Measurements from ENCODE around the gene RBP4.

The RBP4 gene

DNA sequence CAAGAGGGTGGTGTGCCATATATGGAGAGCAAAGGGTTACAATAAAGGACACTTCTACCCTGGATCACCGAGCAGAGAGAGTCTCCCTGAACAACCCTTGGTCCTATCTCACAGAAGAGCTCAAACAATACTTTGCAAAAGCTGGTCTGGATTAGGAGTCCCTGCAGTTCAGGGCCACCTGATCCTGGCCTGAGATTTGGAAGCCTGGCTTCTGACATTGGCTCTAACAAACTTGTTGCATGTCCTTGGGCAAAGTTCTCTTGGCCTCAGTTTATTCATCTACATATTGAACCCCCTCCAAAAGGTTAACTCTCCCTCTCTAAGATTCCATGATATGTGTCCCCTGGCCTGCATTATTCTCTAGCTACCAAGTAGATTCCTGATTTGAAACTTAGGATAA, 1.7 kb downstream of the RBP4 start:
- DNase-seq (ENCODE audit: insufficient read length, low spot score) (no peak), FAIRE-seq (no peak)
- TF ChIP-seq PAX5 (IDR thresholded peaks at IDR 0.05; ENCODE audit: insufficient read depth, low read length, severe bottlenecking) (no peak), SPI1 (IDR thresholded peaks at IDR 0.05; ENCODE audit: low read depth, low read length) (no peak), POLR2AphosphoS5 (IDR thresholded peaks at IDR 0.05; ENCODE audit: low read depth, low read length) (no peak), TAF1 (IDR thresholded peaks at IDR 0.05; ENCODE audit: low read depth, low read length) (no peak), POU2F2 (IDR thresholded peaks at IDR 0.05; ENCODE audit: low read depth, low read length) (no peak), POLR2A (IDR thresholded peaks at IDR 0.05; ENCODE audit: low read depth, low read length) (no peak)

DNA sequence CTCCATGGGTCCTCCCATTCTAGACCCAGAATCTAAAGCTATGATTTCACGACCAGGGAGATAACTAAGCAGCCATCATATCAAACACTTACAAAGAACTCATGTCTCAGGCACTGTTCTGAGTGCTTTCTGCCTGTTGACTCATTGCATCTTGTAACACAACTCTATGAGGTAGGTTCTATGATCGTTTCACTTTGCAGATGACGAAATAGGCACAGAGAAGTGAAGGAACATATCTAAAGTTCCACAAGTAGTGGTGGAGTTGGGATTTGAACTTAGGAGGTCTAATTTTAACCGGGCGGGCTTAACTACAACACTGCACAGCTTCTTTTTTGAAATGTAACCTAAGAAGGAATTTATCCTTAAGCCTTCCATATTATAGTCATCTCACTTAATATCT, 2.9 kb downstream of the RBP4 start:
- TF ChIP-seq POLR2AphosphoS5 (IDR thresholded peaks at IDR 0.05; ENCODE audit: low read depth, low read length) (no peak), SPI1 (IDR thresholded peaks at IDR 0.05; ENCODE audit: low read depth, low read length) (no peak), PAX5 (IDR thresholded peaks at IDR 0.05; ENCODE audit: insufficient read depth, low read length, severe bottlenecking) (no peak), POU2F2 (IDR thresholded peaks at IDR 0.05; ENCODE audit: low read depth, low read length) (no peak), POLR2A (IDR thresholded peaks at IDR 0.05; ENCODE audit: low read depth, low read length) (no peak), TAF1 (IDR thresholded peaks at IDR 0.05; ENCODE audit: low read depth, low read length) (no peak)
- FAIRE-seq (no peak), DNase-seq (ENCODE audit: insufficient read length, low spot score) (no peak)

DNA sequence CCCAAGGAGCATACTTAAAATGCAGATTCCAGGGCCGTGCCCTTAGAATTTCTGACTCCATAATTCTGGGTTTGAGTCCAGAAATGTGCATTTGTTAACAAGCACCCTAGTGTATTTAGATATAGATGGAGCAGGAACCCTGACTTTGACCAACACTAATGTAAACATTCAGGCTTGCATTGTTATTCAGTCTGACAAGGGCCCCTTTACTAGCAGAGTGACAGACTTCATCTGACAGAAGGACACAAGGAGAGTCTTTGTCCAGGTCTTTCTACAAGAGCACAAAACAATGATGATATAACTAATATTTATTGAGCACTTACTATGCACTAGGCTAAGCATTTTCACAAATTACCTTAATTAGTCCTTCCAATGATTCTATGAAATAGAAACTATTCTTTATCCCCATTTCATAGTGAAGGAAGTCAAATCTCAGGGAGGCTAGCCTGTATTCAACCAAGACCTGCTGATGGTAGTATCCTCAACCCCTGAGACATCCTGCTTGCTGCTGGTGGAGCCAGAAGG, 3.9 kb downstream of the RBP4 start:
- DNase-seq (ENCODE audit: insufficient read length, low spot score) = no peak
- TF ChIP-seq POU2F2 (IDR thresholded peaks at IDR 0.05; ENCODE audit: low read depth, low read length) = no peak
- no peak for TF ChIP-seq POLR2A (IDR thresholded peaks at IDR 0.05; ENCODE audit: low read depth, low read length)
- no peak for TF ChIP-seq SPI1 (IDR thresholded peaks at IDR 0.05; ENCODE audit: low read depth, low read length)
- no peak for TF ChIP-seq PAX5 (IDR thresholded peaks at IDR 0.05; ENCODE audit: insufficient read depth, low read length, severe bottlenecking)
- TF ChIP-seq POLR2AphosphoS5 (IDR thresholded peaks at IDR 0.05; ENCODE audit: low read depth, low read length) = no peak
- TF ChIP-seq TAF1 (IDR thresholded peaks at IDR 0.05; ENCODE audit: low read depth, low read length) = no peak
- FAIRE-seq = no peak

DNA sequence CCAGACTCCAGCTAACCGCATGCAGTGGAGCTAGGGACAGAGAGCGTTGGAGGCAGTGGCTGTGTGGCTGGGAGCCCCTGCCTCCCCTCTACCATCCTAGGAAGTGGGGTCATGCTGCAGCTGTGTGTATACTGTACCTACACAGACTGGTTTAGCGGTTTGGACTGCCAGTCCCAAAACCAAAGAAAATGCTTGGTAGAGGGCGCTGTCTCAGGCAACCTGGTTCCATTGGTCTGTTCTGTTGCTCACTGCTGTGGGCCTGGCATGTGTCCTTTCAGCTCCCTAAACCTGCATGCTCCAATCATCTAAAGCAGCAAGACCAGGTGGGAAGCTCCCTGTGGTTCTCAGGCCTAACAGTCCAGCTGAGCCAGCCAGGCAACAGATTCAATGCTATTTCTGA, 4.5 kb downstream of the RBP4 start:
- FAIRE-seq (no peak), DNase-seq (ENCODE audit: insufficient read length, low spot score) (no peak)
- TF ChIP-seq POLR2A (IDR thresholded peaks at IDR 0.05; ENCODE audit: low read depth, low read length) (no peak), POU2F2 (IDR thresholded peaks at IDR 0.05; ENCODE audit: low read depth, low read length) (no peak), TAF1 (IDR thresholded peaks at IDR 0.05; ENCODE audit: low read depth, low read length) (no peak), PAX5 (IDR thresholded peaks at IDR 0.05; ENCODE audit: insufficient read depth, low read length, severe bottlenecking) (no peak), POLR2AphosphoS5 (IDR thresholded peaks at IDR 0.05; ENCODE audit: low read depth, low read length) (no peak), SPI1 (IDR thresholded peaks at IDR 0.05; ENCODE audit: low read depth, low read length) (no peak)

DNA sequence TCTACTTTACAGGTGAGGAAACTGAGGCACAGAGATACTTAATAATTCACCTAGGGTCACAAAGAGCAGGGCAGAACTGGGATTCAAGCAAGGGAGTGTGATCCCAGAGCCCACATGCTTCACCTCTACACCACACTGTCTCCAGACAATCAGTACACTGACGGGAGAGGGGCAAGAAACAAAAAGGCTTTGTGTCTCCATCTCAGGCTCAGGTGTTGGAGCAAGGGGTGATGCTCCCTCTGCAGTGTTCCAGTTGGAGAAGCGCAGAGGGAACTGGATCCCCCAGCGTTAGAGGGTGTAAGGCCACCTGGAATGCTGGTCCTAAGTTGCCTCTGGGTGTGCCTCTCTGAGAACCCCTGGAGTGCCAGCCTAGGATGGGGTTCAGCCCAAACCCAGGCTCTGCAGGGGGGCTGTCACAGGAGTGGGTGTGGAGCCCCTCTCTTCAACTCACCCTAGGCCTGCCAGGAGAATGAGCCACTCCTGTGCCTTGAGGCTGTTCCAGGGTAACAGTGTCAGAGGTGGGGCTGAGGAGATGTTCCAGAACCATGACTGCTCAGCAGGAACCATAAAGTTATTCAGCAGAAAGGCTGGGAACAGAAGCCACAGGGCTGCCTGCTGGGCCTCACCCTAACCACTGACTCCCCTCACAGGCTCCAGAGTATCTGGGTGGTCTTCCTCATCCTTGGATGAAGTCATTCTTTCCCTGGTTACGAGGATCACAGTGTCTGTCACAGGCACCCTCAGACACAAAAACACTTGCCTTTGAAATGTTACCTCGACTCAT, 5.5 kb downstream of the RBP4 start:
- DNase-seq (ENCODE audit: insufficient read length, low spot score) = no peak
- FAIRE-seq = no peak
- no peak for TF ChIP-seq PAX5 (IDR thresholded peaks at IDR 0.05; ENCODE audit: insufficient read depth, low read length, severe bottlenecking)
- no peak for TF ChIP-seq POLR2A (IDR thresholded peaks at IDR 0.05; ENCODE audit: low read depth, low read length)
- no peak for TF ChIP-seq TAF1 (IDR thresholded peaks at IDR 0.05; ENCODE audit: low read depth, low read length)

DNA sequence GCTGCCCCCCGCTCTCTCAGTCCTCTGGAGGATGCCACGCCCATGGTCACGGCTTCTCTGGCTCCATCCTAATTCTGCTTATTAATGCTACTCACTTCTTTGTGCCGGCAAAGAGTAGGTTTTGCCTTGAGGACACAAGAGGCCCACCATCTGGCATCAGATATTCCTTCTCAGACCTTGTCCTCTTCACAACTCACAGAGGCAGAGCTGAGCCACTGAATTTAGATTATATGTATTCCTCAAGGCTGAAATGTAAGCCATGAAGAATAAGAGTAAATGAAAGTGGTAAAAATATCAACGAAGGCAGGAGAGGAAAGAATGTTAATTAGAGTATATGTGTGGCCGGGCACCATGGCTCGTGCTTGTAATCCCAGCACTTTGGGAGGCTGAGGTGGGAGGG, 6.5 kb downstream of the RBP4 start:
- TF ChIP-seq POU2F2 (IDR thresholded peaks at IDR 0.05; ENCODE audit: low read depth, low read length) (no peak), PAX5 (IDR thresholded peaks at IDR 0.05; ENCODE audit: insufficient read depth, low read length, severe bottlenecking) (no peak), SPI1 (IDR thresholded peaks at IDR 0.05; ENCODE audit: low read depth, low read length) (no peak), TAF1 (IDR thresholded peaks at IDR 0.05; ENCODE audit: low read depth, low read length) (no peak), POLR2AphosphoS5 (IDR thresholded peaks at IDR 0.05; ENCODE audit: low read depth, low read length) (no peak), POLR2A (IDR thresholded peaks at IDR 0.05; ENCODE audit: low read depth, low read length) (no peak)
- FAIRE-seq = no peak

DNA sequence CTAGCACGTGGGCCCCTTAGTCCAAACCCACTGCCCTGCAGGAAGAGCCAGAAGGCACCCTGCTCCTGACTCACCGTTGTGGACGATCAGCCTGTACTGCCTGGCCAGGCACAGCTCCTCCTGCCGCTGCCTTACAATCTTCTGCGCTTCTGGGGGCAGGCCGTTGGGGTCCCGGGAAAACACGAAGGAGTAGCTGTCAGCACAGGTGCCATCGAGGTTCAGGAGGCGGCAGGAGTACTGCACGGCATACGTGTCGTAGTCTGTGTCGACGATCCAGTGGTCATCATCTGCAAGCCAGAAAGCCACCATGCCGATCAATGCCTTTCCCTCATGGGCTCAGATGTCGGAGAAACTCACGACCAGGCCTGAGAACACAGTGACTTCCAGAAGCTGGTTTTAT, 7.3 kb downstream of the RBP4 start:
- FAIRE-seq (no peak), DNase-seq (ENCODE audit: insufficient read length, low spot score) (no peak)
- TF ChIP-seq SPI1 (IDR thresholded peaks at IDR 0.05; ENCODE audit: low read depth, low read length) = no peak
- no peak for TF ChIP-seq TAF1 (IDR thresholded peaks at IDR 0.05; ENCODE audit: low read depth, low read length)
- no peak for TF ChIP-seq PAX5 (IDR thresholded peaks at IDR 0.05; ENCODE audit: insufficient read depth, low read length, severe bottlenecking)

More for the DNA sequence above, 6.5 kb downstream of the RBP4 start:
- DNase-seq (ENCODE audit: insufficient read length, low spot score) = no peak

DNA sequence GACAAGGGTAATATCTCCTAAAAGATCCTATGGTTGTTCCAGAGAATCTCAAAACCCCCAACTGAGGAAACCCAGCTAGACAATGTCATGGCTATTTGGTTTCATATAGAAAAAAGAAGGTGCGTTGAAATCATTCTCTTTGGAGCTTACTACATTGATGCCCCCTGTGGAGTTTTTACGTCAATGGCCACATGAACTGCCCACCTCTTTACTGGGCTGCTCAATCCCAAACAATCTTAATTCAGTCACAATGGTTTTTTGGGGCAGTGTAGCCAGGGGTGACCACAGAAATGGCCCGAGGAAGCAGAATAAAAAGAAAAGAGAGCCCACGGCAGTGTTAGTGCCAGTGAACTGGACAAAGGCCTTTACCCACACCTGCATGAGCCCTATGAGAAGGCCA, 7.8 kb downstream of the RBP4 start:
- TF ChIP-seq PAX5 (IDR thresholded peaks at IDR 0.05; ENCODE audit: insufficient read depth, low read length, severe bottlenecking) (no peak), POLR2A (IDR thresholded peaks at IDR 0.05; ENCODE audit: low read depth, low read length) (no peak), POLR2AphosphoS5 (IDR thresholded peaks at IDR 0.05; ENCODE audit: low read depth, low read length) (no peak), SPI1 (IDR thresholded peaks at IDR 0.05; ENCODE audit: low read depth, low read length) (no peak)
- DNase-seq (ENCODE audit: insufficient read length, low spot score) (no peak), FAIRE-seq (no peak)

DNA sequence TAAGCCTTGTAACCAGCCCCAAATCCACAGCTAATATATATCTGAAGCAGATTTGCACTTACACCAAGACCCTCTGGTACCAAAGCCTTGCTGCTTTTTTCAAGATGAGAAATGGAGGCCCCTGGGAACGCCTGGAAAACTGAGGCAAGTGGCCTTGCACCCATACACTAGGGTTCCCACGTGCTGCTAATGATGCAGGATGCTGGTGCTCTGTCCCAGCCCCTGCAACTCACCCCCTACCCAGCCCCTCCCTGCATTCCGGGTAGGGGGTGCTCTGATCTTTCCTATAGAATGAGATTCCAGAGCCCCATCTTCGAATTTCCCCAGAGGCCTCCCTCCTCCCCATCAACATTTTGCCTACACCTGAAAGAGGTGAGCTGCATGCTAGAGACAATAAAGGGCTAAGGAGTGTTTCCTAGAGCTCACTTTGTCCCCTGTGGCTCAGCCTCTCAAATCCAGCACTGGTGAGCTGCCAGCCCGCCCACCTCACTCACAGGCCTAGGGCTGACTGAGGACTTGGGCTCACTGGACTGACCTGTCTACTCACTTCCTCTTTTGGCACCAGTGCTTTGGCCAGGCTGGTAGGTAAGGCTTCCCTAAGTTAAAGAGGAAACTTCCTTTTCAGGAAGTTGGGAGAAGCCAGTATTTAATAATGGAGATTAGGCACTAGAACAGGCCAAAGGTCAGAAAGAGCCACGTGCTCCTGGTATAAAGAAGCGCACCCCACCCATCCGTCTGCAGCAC, 9.8 kb downstream of the RBP4 start:
- FAIRE-seq = no peak

More for the DNA sequence above, 9.8 kb downstream of the RBP4 start:
- TF ChIP-seq POU2F2 (IDR thresholded peaks at IDR 0.05; ENCODE audit: low read depth, low read length) (no peak), TAF1 (IDR thresholded peaks at IDR 0.05; ENCODE audit: low read depth, low read length) (no peak), POLR2A (IDR thresholded peaks at IDR 0.05; ENCODE audit: low read depth, low read length) (no peak), SPI1 (IDR thresholded peaks at IDR 0.05; ENCODE audit: low read depth, low read length) (peak; percentile 87), PAX5 (IDR thresholded peaks at IDR 0.05; ENCODE audit: insufficient read depth, low read length, severe bottlenecking) (no peak)
- no peak for DNase-seq (ENCODE audit: insufficient read length, low spot score)
